OCI-LY3 (cell line): Measurements from ENCODE around the gene VIT.

Experiments
- H2AFZ ChIP-seq: fragments of 200-600, 300-600 bp; shearing (Covaris generic); 2 replicates; pipeline ENCODE4 v1.6.0; 2014; ENCODE audit warnings: antibody characterized with exemption, low read depth, low read length
- H3K27ac ChIP-seq: fragments of 200-600, 300-600 bp; sonication (generic); 2 replicates; pipeline ENCODE4 v1.5.1; 2014; ENCODE audit warnings: mild to moderate bottlenecking, low read length, moderate library complexity, mixed read lengths
- H3K27me3 ChIP-seq: fragments of 200-600, 300-600 bp; sonication (generic); 2 replicates; pipeline ENCODE4 v1.6.1; 2014; ENCODE audit warnings: low read depth, low read length, mixed read lengths
- H3K36me3 ChIP-seq: fragments of 200-600, 300-600 bp; sonication (generic); replicated peaks from 2 replicates; pipeline ENCODE3; 2014; ENCODE audit warnings: low read depth, low read length, mixed read lengths
- H3K4me1 ChIP-seq: fragments of 300-600, 200-600 bp; sonication (generic); 2 replicates; pipeline ENCODE4 v1.6.1; 2014; ENCODE audit warnings: low read length, mixed read lengths
- H3K4me2 ChIP-seq: fragments of 200-600, 300-600 bp; sonication (generic); 2 replicates; pipeline ENCODE4 v1.6.1; 2014; ENCODE audit warnings: low read length, mixed read lengths
- H3K4me3 ChIP-seq: fragments of 300-600, 200-600 bp; sonication (generic); 2 replicates; pipeline ENCODE4 v1.5.1; 2014; ENCODE audit warnings: antibody characterized with exemption, mild to moderate bottlenecking, low read length, moderate library complexity
- H3K79me2 ChIP-seq: fragments of 300-600, 200-600 bp; shearing (Covaris generic); 2 replicates; pipeline ENCODE4 v1.6.1; 2014; ENCODE audit warnings: mild to moderate bottlenecking, low read length, mixed read lengths
- H3K9ac ChIP-seq: fragments of 300-600, 200-600 bp; shearing (Covaris generic); 2 replicates; pipeline ENCODE4 v1.6.0; 2014; ENCODE audit warnings: mild to moderate bottlenecking, low read length, moderate library complexity
- H3K9me3 ChIP-seq: fragments of 200-600, 300-600 bp; shearing (Covaris generic); 2 replicates; pipeline ENCODE4 v1.6.1; 2014; ENCODE audit warnings: low read length, mixed read lengths; ENCODE audit not compliant: insufficient read depth
- H4K20me1 ChIP-seq: fragments of 200-600, 300-600 bp; sonication (generic); 2 replicates; pipeline ENCODE4 v1.6.1; 2016; ENCODE audit warnings: low read length, mixed read lengths; ENCODE audit not compliant: insufficient read depth
- CTCF ChIP-seq: fragments of 200-600, 300-600 bp; sonication (generic); IDR thresholded peaks from 2 replicates; pipeline ENCODE4 v1.5.1; 2014; ENCODE audit warnings: antibody characterized with exemption, low read length, low read depth
- EZH2phosphoT487 ChIP-seq: fragments of 200-600 bp; shearing (Covaris generic); IDR thresholded peaks from 2 replicates; pipeline ENCODE4 v1.6.1; 2018; ENCODE audit warnings: antibody characterized with exemption, mixed run types, low read depth

Gene VIT

GRCh38 chr2:36677996-36678605 lies 18.4 kb upstream of the VIT start:
- TF ChIP-seq EZH2phosphoT487 (no peak), CTCF (no peak)
- Histone ChIP-seq H3K4me1 (no peaks in the 10 kb centered on the region; the same call in 1 of the 2 replicates), H3K4me3 (no peak overlapping the region), H2AFZ (no peak overlapping the region), H3K27me3 (peaks cover 5% of the 10 kb centered on the region; the same call in 1 of the 2 replicates), H3K9ac (no peak overlapping the region), H3K9me3 (no peaks in the 10 kb centered on the region), H3K79me2 (no peaks in the 10 kb centered on the region), H4K20me1 (no peaks in the 10 kb centered on the region), H3K36me3 (no peaks in the 10 kb centered on the region), H3K4me2 (no peak overlapping the region), H3K27ac (no peak overlapping the region)

GRCh38 chr2:36678856-36679255 lies 17.7 kb upstream of the VIT start:
- H3K9ac ChIP-seq = no peak overlapping the region
- no peaks in the 10 kb centered on the region for H4K20me1 ChIP-seq
- H3K79me2 ChIP-seq = no peaks in the 10 kb centered on the region
- no peak overlapping the region for H3K4me2 ChIP-seq
- H3K9me3 ChIP-seq = no peaks in the 10 kb centered on the region
- H3K27ac ChIP-seq = no peak overlapping the region
- no peak overlapping the region for H2AFZ ChIP-seq
- H3K4me3 ChIP-seq = no peak overlapping the region
- TF ChIP-seq CTCF = no peak
- no peak for TF ChIP-seq EZH2phosphoT487
- H3K4me1 ChIP-seq = no peaks in the 10 kb centered on the region; the same call in 1 of the 2 replicates
- peaks cover 5% of the 10 kb centered on the region; the same call in 1 of the 2 replicates for H3K27me3 ChIP-seq
- H3K36me3 ChIP-seq = no peaks in the 10 kb centered on the region

GRCh38 chr2:36680012-36680411 lies 16.5 kb upstream of the VIT start:
- H3K4me3 ChIP-seq = no peak overlapping the region
- peaks cover 5% of the 10 kb centered on the region; the same call in 1 of the 2 replicates for H3K27me3 ChIP-seq
- no peaks in the 10 kb centered on the region for H3K4me1 ChIP-seq
- no peaks in the 10 kb centered on the region for H3K79me2 ChIP-seq
- TF ChIP-seq CTCF = no peak
- no peak for TF ChIP-seq EZH2phosphoT487
- H2AFZ ChIP-seq = no peak overlapping the region
- H4K20me1 ChIP-seq = no peaks in the 10 kb centered on the region
- H3K9me3 ChIP-seq = no peaks in the 10 kb centered on the region
- H3K4me2 ChIP-seq = no peak overlapping the region
- no peaks in the 10 kb centered on the region for H3K36me3 ChIP-seq
- no peak overlapping the region for H3K27ac ChIP-seq
- H3K9ac ChIP-seq = no peak overlapping the region

GRCh38 chr2:36682562-36682961 lies 13.9 kb upstream of the VIT start:
- H3K79me2 ChIP-seq = no peaks in the 10 kb centered on the region
- no peaks in the 10 kb centered on the region for H4K20me1 ChIP-seq
- H2AFZ ChIP-seq = no peak overlapping the region
- TF ChIP-seq CTCF (no peak), EZH2phosphoT487 (no peak)
- no peak overlapping the region for H3K27ac ChIP-seq
- H3K4me2 ChIP-seq = no peak overlapping the region
- peaks cover 5% of the 10 kb centered on the region; the same call in 1 of the 2 replicates for H3K27me3 ChIP-seq
- no peak overlapping the region for H3K4me3 ChIP-seq
- no peaks in the 10 kb centered on the region for H3K36me3 ChIP-seq
- no peak overlapping the region for H3K9ac ChIP-seq
- no peaks in the 10 kb centered on the region for H3K4me1 ChIP-seq
- H3K9me3 ChIP-seq = no peaks in the 10 kb centered on the region
